Vagina (tissue), 2 donors: ENCODE measurements around the gene KANK3.
"Not testable (repeated sequence)": the region's sequence is repeated elsewhere in the genome, so short reads cannot be mapped to it uniquely, and the experiment has no call there.

ENCODE experiments used
- POLR2AphosphoS5 ChIP-seq, 2 donors: sonication (generic); formaldehyde crosslinking; IDR thresholded peaks; one replicate each; pipeline ENCODE4 v1.9.0; 2017; ENCODE audit warnings: antibody characterized with exemption in 2 of 2, mild to moderate bottlenecking in 2 of 2, low read depth in 1 of 2; ENCODE audit not compliant: insufficient read depth in 1 of 2
- TF ChIP-seq, protein P1 (sequence below), 3 experiments: fragments of 450-650 bp in 2 of 3; fragments of 200-600 bp in 1 of 3; sonication (generic) in 1 of 3; IDR thresholded peaks; one replicate each; pipeline ENCODE4 v1.5.1; 2017 to 2019; ENCODE audit warnings: antibody characterized with exemption in 3 of 3, mild to moderate bottlenecking in 2 of 3, moderate library complexity in 2 of 3

- TF ChIP-seq, protein P1, sequence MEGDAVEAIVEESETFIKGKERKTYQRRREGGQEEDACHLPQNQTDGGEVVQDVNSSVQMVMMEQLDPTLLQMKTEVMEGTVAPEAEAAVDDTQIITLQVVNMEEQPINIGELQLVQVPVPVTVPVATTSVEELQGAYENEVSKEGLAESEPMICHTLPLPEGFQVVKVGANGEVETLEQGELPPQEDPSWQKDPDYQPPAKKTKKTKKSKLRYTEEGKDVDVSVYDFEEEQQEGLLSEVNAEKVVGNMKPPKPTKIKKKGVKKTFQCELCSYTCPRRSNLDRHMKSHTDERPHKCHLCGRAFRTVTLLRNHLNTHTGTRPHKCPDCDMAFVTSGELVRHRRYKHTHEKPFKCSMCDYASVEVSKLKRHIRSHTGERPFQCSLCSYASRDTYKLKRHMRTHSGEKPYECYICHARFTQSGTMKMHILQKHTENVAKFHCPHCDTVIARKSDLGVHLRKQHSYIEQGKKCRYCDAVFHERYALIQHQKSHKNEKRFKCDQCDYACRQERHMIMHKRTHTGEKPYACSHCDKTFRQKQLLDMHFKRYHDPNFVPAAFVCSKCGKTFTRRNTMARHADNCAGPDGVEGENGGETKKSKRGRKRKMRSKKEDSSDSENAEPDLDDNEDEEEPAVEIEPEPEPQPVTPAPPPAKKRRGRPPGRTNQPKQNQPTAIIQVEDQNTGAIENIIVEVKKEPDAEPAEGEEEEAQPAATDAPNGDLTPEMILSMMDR (IDR thresholded peaks at IDR 0.05), result not testable (repeated sequence)
- TF ChIP-seq POLR2AphosphoS5 (IDR thresholded peaks at IDR 0.05; ENCODE audit: insufficient read depth in 1 of 2, low read depth in 1 of 2), result not testable (repeated sequence)
These were observed 24.2 kb downstream of the KANK3 start for GRCh38 chr19:8318835-8319234.
